ENCODE results near the gene IDE. TPM values are rescaled to one million over a fixed set of nuclear protein-coding genes. Genes with fewer than 3 reads are reported as not detected.

Gene IDE
- total and polyA plus RNA-seq, 10 of the 15 experiments (the other 5 are each of a cell fraction or from before 2014, with no cell fraction given), result 11.6 to 54.5 (median 33.6) TPM

GRCh38 chr10:92592761-92593618 is 19.1 kb upstream of the IDE start, which contains the start of gene KIF11 (continued):
- TF ChIP-seq CUX1 (IDR thresholded peaks at IDR 0.05; ENCODE audit: insufficient replicate concordance, low read depth, low read length) (no peak), ATF3 (IDR thresholded peaks at IDR 0.05; ENCODE audit: borderline replicate concordance, extremely low read depth, low read depth, low read length) (no peak), SMAD1 (IDR thresholded peaks at IDR 0.05; ENCODE audit: low read depth, partially characterized antibody) (peak; percentile 86), KAT2A (conservative IDR thresholded peaks at IDR 0.05; ENCODE audit: control insufficient read depth, low read depth, low read length) (no peak), SREBF1 (IDR thresholded peaks at IDR 0.05; ENCODE audit: low read length) (no peak), ZNF24 (IDR thresholded peaks at IDR 0.05) (no peak), E2F8 (IDR thresholded peaks at IDR 0.05; ENCODE audit: low read depth, partially characterized antibody) (no peak), CREB1 (IDR thresholded peaks at IDR 0.05; ENCODE audit: low read depth) (peak; percentile 79), NKRF (conservative IDR thresholded peaks at IDR 0.05) (peak; percentile 100), IKZF2 (IDR thresholded peaks at IDR 0.05) (no peak), HSF1 (IDR thresholded peaks at IDR 0.05; ENCODE audit: low read depth, low read length) (no peak), TARDBP (IDR thresholded peaks at IDR 0.05; ENCODE audit: borderline replicate concordance) (no peak), ZNF384 (IDR thresholded peaks at IDR 0.05; ENCODE audit: borderline replicate concordance, low read depth, low read length) (no peak), BRCA1 (IDR thresholded peaks at IDR 0.05; ENCODE audit: low read depth, low read length) (no peak), BCL11A (IDR thresholded peaks at IDR 0.05; ENCODE audit: low read depth, low read length) (no peak), RUNX3 (IDR thresholded peaks at IDR 0.05; ENCODE audit: low read length) (no peak; the same call in 1 of the 2 replicates), YBX1 (IDR thresholded peaks at IDR 0.05) (no peak), KLF5 (IDR thresholded peaks at IDR 0.05; ENCODE audit: partially characterized antibody) (no peak)

Data from GM12878 (cell line).